Naive thymus-derived CD8-positive, alpha-beta T cell (primary cell): ENCODE data around the gene RABAC1. TPM values are rescaled to one million over a fixed set of nuclear protein-coding genes. Genes with fewer than 3 reads are reported as not detected.
"Not testable (repeated sequence)": the region's sequence is repeated elsewhere in the genome, so short reads cannot be mapped to it uniquely, and the experiment has no call there.

Experiments used
- ATAC-seq, 2 donors: fragments of 150-1000 bp; cut with Tn5 transposase in 1 of 2; sonication (Bioruptor Pico), chemical (Tn5 transposase) in 1 of 2; 1 replicate in 1 of 2; 2 replicates in 1 of 2; pipeline ENCODE4 v1.10.0; 2021; ENCODE audit warnings: mild to moderate bottlenecking in 2 of 2, moderate library complexity in 2 of 2
- POLR2A ChIA-PET: fragments of 350-600 bp; sonication (Branson Sonifier 250); formaldehyde crosslinking; loops from one replicate; lab custom pipeline; 2021; ENCODE audit warnings: antibody characterized with exemption; lab: Charles Lee
- DNase-seq, 10 donors: peaks; one replicate each; pipeline versions ENCODE4 v3.0.0 to v3.0.0-alpha.2; 2020 to 2022
- H3K27ac Mint-ChIP-seq, 10 donors: one replicate each; pipeline ENCODE4 v1.8.0; 2020 to 2022; ENCODE audit warnings: mild to moderate bottlenecking in 10 of 10, mixed read lengths in 10 of 10, moderate library complexity in 4 of 10, inconsistent platforms in 1 of 10
- H3K27me3 Mint-ChIP-seq, 5 donors: one replicate each; pipeline ENCODE4 v1.8.0; 2021 to 2022; ENCODE audit warnings: mixed read lengths in 5 of 5
- H3K36me3 Mint-ChIP-seq, 3 donors: one replicate each; pipeline ENCODE4 v1.8.0; 2020 to 2022; ENCODE audit warnings: mixed read lengths in 3 of 3, mild to moderate bottlenecking in 2 of 3, inconsistent platforms in 1 of 3
- H3K4me1 Mint-ChIP-seq, 4 donors: one replicate each; pipeline ENCODE4 v1.8.0; 2021 to 2022; ENCODE audit warnings: mixed read lengths in 4 of 4
- H3K4me3 Mint-ChIP-seq, 10 donors: one replicate each; pipeline ENCODE4 v1.8.0; 2020 to 2022; ENCODE audit warnings: mild to moderate bottlenecking in 10 of 10, mixed read lengths in 10 of 10, moderate library complexity in 6 of 10, inconsistent platforms in 1 of 10
- H3K9me3 Mint-ChIP-seq, 9 donors: one replicate each; pipeline ENCODE4 v1.8.0; 2020 to 2022; ENCODE audit warnings: mixed read lengths in 9 of 9, mild to moderate bottlenecking in 3 of 9, inconsistent platforms in 1 of 9, moderate library complexity in 1 of 9
- polyA plus RNA-seq, 3 donors: library from polyadenylated mRNA; unstranded; fragments of 300-500 nt; fragmentation: Illumina TruSeq; gene quantifications; one replicate each; pipeline ENCODE4 v1.2.3, GENCODE V29; 2021
- total RNA-seq, 8 experiments: library from RNA in 2 of 8; stranded (reverse) in 2 of 8; gene quantifications; one replicate each; pipeline ENCODE4 v1.2.3 and lab custom pipeline; 2021 to 2026

Gene RABAC1
- total and polyA plus RNA-seq, 5 experiments from 2014 or later = 87.6 to 288 (median 201) TPM

GRCh38 chr19:41939861-41940730 is 19.0 kb downstream of the RABAC1 start:
- peak; percentile 16 to 24 for ATAC-seq
- peak overlapping the region; percentile 84 to 95 (median 90) for H3K4me3 Mint-ChIP-seq
- POLR2A ChIA-PET = interaction anchor here (0.8 to 2.5 kb wide), 8 partner anchors 10 to 81 kb away, joined by 3 to 14 read pairs (median 3); partner anchors contain the start of gene RPS19
- H3K36me3 Mint-ChIP-seq = no peaks in the 10 kb centered on the region
- DNase-seq = peak in 2 of 10 donors; percentile 34 to 37
- peaks cover 33 to 65% (median 51%) of the 10 kb centered on the region in 4 donors for H3K4me1 Mint-ChIP-seq
- H3K27ac Mint-ChIP-seq = peak overlapping the region; percentile 78 to 98 (median 93)
- H3K27me3 Mint-ChIP-seq = peaks cover 0 to 4% (median 0%) of the 10 kb centered on the region in 5 donors
- no peaks in the 10 kb centered on the region for H3K9me3 Mint-ChIP-seq

- H3K4me3 Mint-ChIP-seq = peak overlapping the region in 2 of 10 donors; percentile 37 to 71
- not testable (repeated sequence) for H3K9me3 Mint-ChIP-seq, H3K27me3 Mint-ChIP-seq, H3K36me3 Mint-ChIP-seq, ATAC-seq, DNase-seq
- peak overlapping the region in 6 of 10 donors; percentile 25 to 98 (median 62) for H3K27ac Mint-ChIP-seq
- peaks cover 33 to 65% (median 52%) of the 10 kb centered on the region in 4 donors for H3K4me1 Mint-ChIP-seq
- POLR2A ChIA-PET = interaction anchor here (0.8 to 1.5 kb wide), 6 partner anchors 9 to 80 kb away, joined by 3 to 14 read pairs (median 3); partner anchors contain the start of gene RPS19
Measured at GRCh38 chr19:41939209-41939608, 19.9 kb downstream of the RABAC1 start.

- no peak for DNase-seq
- ATAC-seq = no peak
- Mint-ChIP-seq H3K4me3 (peak overlapping the region in 9 of 10 donors; percentile 3 to 66 (median 41)), H3K4me1 (peaks cover 38 to 71% (median 55%) of the 10 kb centered on the region in 4 donors), H3K9me3 (no peaks in the 10 kb centered on the region), H3K27ac (peak overlapping the region; percentile 57 to 89 (median 84)), H3K36me3 (no peaks in the 10 kb centered on the region), H3K27me3 (peaks cover 0 to 7% (median 0%) of the 10 kb centered on the region in 5 donors)
- POLR2A ChIA-PET = interaction anchor here (1.0 to 2.3 kb wide), 11 partner anchors 10 to 78 kb away, joined by 3 to 12 read pairs (median 6); partner anchors contain the start of genes ARHGEF1 and RPS19
Measured at GRCh38 chr19:41937525-41938468, 21.3 kb downstream of the RABAC1 start.

GRCh38 chr19:41936961-41937360 is 22.2 kb downstream of the RABAC1 start:
- peaks cover 38 to 71% (median 55%) of the 10 kb centered on the region in 4 donors for H3K4me1 Mint-ChIP-seq
- POLR2A ChIA-PET = interaction anchor here (1.0 to 2.3 kb wide), 12 partner anchors 9 to 77 kb away, joined by 3 to 12 read pairs (median 5); partner anchors contain the start of genes ARHGEF1 and RPS19

GRCh38 chr19:41936416-41936850 is 22.7 kb downstream of the RABAC1 start:
- H3K27me3 Mint-ChIP-seq = peaks cover 0 to 7% (median 0%) of the 10 kb centered on the region in 5 donors
- peak overlapping the region; percentile 68 to 93 (median 87) for H3K27ac Mint-ChIP-seq
- H3K36me3 Mint-ChIP-seq = no peaks in the 10 kb centered on the region
- peak overlapping the region in 6 of 10 donors; percentile 1 to 65 (median 21) for H3K4me3 Mint-ChIP-seq
- no peaks in the 10 kb centered on the region for H3K9me3 Mint-ChIP-seq
- POLR2A ChIA-PET = interaction anchor here (1.1 to 2.3 kb wide), 6 partner anchors 9 to 77 kb away, joined by 3 to 12 read pairs (median 6); partner anchors contain the start of genes ARHGEF1 and RPS19
- H3K4me1 Mint-ChIP-seq = peaks cover 34 to 68% (median 53%) of the 10 kb centered on the region in 4 donors
- ATAC-seq (peak; percentile 35 to 42), DNase-seq (no peak)

More at GRCh38 chr19:41936961-41937360, 22.2 kb downstream of the RABAC1 start:
- peak overlapping the region in 3 of 10 donors; percentile 1 to 65 (median 30) for H3K4me3 Mint-ChIP-seq
- DNase-seq = no peak
- H3K27me3 Mint-ChIP-seq = peaks cover 0 to 7% (median 0%) of the 10 kb centered on the region in 5 donors
- H3K9me3 Mint-ChIP-seq = no peaks in the 10 kb centered on the region
- H3K36me3 Mint-ChIP-seq = no peaks in the 10 kb centered on the region
- H3K27ac Mint-ChIP-seq = peak overlapping the region; percentile 73 to 93 (median 87)
- ATAC-seq = no peak

- ATAC-seq (no peak), DNase-seq (no peak)
- peak overlapping the region in 2 of 10 donors; percentile 23 to 65 for H3K4me3 Mint-ChIP-seq
- peak overlapping the region; percentile 73 to 96 (median 89) for H3K27ac Mint-ChIP-seq
- no peaks in the 10 kb centered on the region for H3K9me3 Mint-ChIP-seq
- POLR2A ChIA-PET = interaction anchor here (1.2 to 9.4 kb wide), 4 partner anchors 10 to 76 kb away, joined by 4 to 176 read pairs (median 16); partner anchors contain the start of genes ARHGEF1 and RPS19
- peaks cover 34 to 68% (median 54%) of the 10 kb centered on the region in 4 donors for H3K4me1 Mint-ChIP-seq
- no peaks in the 10 kb centered on the region for H3K36me3 Mint-ChIP-seq
- H3K27me3 Mint-ChIP-seq = peaks cover 0 to 7% (median 0%) of the 10 kb centered on the region in 5 donors
Measured at GRCh38 chr19:41935760-41936415, 23.2 kb downstream of the RABAC1 start.

- H3K4me3 Mint-ChIP-seq = peak overlapping the region in 9 of 10 donors; percentile 25 to 78 (median 52)
- H3K36me3 Mint-ChIP-seq = no peaks in the 10 kb centered on the region
- H3K9me3 Mint-ChIP-seq = no peaks in the 10 kb centered on the region
- peak; percentile 72 to 77 for ATAC-seq
- peak; percentile 64 to 90 (median 76) for DNase-seq
- peaks cover 41 to 70% (median 61%) of the 10 kb centered on the region in 4 donors for H3K4me1 Mint-ChIP-seq
- POLR2A ChIA-PET = interaction anchor here (0.6 to 9.4 kb wide), 8 partner anchors 15 to 332 kb away, joined by 3 to 176 read pairs (median 5); partner anchors contain the start of genes ARHGEF1 and RPS19
- peaks cover 0 to 7% (median 0%) of the 10 kb centered on the region in 5 donors for H3K27me3 Mint-ChIP-seq
- peak overlapping the region; percentile 81 to 96 (median 88) for H3K27ac Mint-ChIP-seq
Measured at GRCh38 chr19:41934849-41935374, 24.2 kb downstream of the RABAC1 start.

GRCh38 chr19:41933693-41934426 is 25.3 kb downstream of the RABAC1 start:
- no peaks in the 10 kb centered on the region for H3K36me3 Mint-ChIP-seq
- POLR2A ChIA-PET = interaction anchor here (0.7 to 9.4 kb wide), 7 partner anchors 31 to 333 kb away, joined by 4 to 176 read pairs (median 4); partner anchors contain the start of genes ARHGEF1 and RPS19
- H3K27me3 Mint-ChIP-seq = peaks cover 0 to 9% (median 0%) of the 10 kb centered on the region in 5 donors
- H3K9me3 Mint-ChIP-seq = no peaks in the 10 kb centered on the region
- peak overlapping the region; percentile 81 to 96 (median 90) for H3K27ac Mint-ChIP-seq
- H3K4me1 Mint-ChIP-seq = peaks cover 46 to 77% (median 71%) of the 10 kb centered on the region in 4 donors
- DNase-seq (no peak), ATAC-seq (no peak)
- H3K4me3 Mint-ChIP-seq = peak overlapping the region in 9 of 10 donors; percentile 18 to 58 (median 31)

- Mint-ChIP-seq H3K27me3 (peaks cover 0 to 10% (median 0%) of the 10 kb centered on the region in 5 donors), H3K4me1 (peaks cover 47 to 79% (median 70%) of the 10 kb centered on the region in 4 donors), H3K4me3 (peak overlapping the region in 2 of 10 donors; percentile 2 to 25), H3K36me3 (no peaks in the 10 kb centered on the region), H3K9me3 (no peaks in the 10 kb centered on the region), H3K27ac (peak overlapping the region in 9 of 10 donors; percentile 29 to 96 (median 84))
- no peak for DNase-seq
- no peak for ATAC-seq
- POLR2A ChIA-PET = interaction anchor here (1.0 to 9.4 kb wide), 4 partner anchors 21 to 73 kb away, joined by 4 to 176 read pairs (median 38); partner anchors contain the start of genes ARHGEF1 and RPS19
Measured at GRCh38 chr19:41932720-41933332, 26.3 kb downstream of the RABAC1 start.
